UCSD-AML1 (cell line): Measurements from ENCODE around the gene EFHB.
"Not testable (repeated sequence)": the region's sequence is repeated elsewhere in the genome, so short reads cannot be mapped to it uniquely, and the experiment has no call there.

Experiments
- DNase-seq: peaks from one replicate; lab custom pipeline; 2025; ENCODE audit not compliant: unreplicated experiment; lab: John Stamatoyannopoulos, UW

EFHB gene, protein sequence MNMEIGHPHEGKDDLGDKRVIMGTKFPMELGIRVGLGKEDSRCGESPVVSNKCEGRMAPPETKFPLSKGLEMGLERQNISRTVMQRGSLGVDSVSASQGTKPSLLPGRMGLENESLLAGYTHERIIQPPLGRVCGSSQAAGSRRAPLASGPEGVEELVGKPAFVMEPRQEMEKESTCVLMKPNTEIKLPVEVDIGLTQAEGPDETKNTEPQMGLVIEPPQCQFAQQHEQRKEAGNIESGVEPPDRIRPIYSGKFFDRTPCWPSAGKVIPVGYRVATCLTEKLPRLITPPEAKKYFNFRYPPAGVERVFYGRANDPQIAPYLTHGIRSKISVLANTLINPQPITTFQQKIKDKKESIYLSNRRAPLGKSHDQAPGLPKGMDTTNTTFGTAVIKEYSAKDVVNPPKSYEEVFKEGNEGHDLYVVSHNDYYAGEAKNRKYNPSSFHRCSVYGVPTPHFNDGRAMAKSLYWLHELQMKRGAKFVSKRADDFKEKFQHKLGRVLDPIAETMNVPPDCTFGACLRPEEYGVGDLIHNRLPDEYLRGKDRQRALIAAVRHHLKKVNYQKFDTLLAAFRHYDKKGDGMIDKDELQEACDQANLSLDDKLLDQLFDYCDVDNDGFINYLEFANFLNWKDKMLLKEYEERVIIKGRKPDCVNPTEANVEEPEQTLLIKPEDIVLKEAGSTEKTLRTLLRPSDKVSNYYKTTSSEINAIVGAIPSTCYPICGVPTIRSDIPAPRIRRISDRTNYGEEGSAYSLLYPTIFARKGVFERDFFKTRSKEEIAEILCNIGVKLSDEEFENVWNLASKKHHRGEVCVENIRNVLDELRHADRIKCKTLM

DNA sequence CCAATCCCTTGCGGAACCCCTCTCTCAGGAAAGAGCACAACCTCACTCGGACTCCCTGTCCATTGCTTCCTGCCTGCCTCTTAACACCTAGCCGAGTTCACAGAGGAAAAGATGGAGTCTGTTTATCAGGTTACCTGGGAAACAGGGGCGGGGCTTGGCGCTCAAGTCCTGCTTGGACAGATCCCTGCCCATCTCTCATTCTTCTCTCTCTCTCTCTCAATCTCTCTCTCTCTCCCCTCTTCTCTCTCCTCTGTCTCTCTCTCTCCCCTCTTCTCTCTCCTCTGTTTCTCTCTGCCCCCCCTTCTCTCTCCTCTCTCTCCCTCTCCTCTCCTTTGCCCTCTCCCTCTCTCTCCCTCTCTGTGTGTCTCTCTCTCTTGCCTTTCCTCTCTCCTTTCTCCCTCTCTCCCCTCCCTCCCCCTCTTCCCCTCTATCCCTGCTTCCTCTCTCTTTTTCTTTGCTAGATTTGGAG is at the start of gene EFHB:
EFHB (minus strand) TSS at position 120 of the 469 bp plus-strand sequence. CDS start 199 bp downstream, outside the sequence.
- peak; percentile 8 for DNase-seq

DNA sequence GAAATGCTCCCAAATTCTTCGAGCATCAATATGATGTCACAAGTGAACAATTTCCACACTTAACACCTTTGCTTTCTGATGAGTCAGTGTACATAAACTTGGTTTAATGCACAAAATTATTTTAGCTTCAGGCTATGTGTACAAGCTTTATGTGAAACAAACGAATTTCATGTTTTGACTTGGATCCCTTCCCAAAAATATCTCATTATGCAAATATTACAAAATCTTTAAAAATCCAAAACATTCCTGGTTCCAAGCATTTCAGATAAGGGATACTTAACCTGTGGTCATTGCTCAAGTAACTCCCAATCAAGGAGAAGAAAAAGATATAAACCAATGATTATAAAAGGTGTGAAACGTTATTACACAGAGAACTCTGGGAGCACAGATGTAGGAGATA is 38.0 kb upstream of the EFHB start:
- DNase-seq: no peak

DNA sequence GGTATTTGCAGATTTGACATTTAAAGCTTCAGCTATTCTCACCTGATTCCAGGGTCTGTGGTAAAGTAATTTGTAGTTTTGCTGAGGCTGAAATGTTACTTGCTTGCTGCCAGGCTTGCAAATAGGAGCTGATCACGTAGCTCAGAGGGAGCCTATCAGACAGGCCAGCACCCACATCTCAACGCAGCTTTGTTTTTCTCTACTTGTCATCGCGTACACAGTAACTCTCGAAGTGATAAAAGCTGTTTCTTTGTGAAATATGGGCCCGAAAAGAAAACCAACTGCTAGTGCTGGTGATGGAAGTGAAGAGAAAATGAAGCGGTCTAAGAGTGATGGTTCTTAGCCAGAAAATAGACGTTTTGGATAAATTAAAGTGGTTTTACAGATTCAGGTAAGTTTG is 36.3 kb upstream of the EFHB start:
- DNase-seq: no peak

DNA sequence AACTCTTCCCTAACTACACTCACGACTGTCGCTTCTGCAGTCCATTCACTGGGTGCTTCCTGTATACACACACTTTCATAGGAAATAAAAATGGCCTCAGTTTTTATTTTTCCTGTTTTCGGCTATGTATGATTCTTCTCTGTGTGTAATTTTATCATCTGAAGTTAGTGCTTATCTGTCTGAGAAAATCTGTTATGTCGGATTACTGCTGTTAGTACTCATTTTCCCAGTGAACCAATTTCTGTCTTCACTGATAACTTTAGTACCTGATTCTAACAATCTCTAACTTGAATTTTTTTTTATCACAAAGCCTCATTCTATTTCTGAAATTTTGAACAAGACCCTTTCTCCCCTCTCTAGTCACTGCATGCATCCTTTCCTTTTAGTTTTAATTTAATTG is 33.8 kb upstream of the EFHB start:
- no peak for DNase-seq

DNA sequence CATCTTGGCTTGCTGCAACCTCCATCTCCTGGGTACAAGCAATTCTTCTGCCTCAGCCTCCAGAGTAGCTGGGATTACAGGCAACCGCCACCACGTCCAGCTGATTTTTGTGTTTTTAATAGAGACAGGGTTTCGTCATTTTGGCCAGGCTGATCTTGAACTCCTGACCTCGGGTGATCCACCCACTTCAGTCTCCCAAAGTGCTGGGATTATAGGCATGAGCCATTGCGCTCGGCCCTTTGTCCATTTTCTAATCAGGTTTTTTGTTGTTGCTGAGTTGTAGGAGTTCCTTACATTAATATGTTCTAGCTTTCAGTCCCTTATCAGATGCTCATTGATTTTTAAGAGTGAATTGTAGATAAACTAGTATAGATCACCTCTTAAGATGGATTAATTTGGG is 33.2 kb upstream of the EFHB start:
- DNase-seq: no peak

DNA sequence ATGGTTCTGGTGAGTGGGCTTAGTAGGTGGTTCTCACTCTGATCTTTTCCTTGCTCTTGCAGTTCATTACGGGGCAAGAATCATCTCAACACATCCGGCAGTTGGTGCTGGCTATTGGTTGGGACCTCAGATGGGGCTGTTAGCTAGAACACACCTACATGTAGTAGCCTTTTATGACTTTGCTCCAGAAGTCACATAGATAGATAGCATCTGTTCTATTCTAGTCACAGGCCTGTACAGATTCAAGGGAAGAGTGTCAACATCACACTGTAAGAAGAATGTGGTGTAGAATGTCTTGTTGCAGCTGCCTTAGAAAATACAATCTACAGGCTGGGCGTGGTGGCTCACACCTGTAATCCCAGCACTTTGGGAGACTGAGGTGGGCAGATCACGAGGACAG is 27.9 kb upstream of the EFHB start:
- no peak for DNase-seq

DNA sequence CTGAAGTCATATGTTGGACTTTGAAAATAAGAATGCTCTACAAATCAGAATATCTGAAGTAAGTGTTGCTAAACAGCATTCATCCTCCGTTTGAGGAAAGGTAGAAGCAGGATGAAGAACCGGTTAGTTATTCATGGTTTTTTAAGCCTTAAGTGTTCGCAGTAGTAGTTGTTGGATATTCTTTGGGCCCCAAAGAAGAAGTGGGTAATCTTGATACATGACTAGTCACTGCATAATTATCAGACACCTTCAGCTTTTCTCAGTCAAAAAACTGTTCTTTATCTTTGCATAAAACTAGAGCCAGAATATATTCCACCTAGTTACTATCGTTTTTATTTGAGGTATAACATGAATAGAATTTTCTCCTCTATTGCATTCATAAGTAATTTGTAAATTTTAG is 26.7 kb upstream of the EFHB start:
- DNase-seq: no peak

DNA sequence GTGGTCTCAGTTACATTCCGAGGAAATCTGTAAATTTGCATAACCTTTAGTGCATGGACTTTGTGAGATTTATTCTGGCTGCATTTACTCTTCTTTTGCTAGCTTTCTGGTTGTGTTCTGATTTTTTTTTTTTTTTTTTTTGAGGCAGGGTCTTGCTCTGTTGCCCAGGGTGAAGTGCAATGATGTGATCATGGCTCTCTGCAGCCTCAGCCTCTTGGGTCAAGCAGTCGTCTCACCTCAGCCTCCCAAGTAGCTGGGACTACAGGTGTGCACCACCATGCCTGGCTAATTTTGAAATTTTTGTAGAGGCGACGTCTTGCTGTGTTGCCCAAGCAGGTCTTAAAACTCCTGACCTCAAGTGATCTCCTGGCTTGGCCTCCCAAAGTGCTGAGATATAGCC is 25.5 kb upstream of the EFHB start:
- no peak for DNase-seq

DNA sequence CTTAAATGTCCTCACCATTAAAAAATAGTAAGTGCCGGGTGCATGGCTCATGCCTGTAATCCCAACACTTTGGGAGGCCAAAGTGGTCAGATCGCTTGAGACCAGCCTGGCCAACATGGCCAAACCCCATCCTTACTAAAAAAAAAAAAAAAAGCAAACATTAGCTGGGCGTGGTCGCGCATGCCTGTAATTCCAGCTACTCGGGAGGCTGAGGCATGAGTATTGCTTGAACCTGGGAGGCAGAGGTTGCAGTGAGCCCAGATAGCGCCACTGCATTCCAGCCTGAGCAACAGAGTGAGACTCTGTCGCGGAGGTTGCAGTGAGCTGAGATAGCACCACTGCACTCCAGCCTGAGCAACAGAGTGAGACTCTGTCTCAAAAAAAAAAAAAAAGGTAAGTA is 23.3 kb upstream of the EFHB start:
- DNase-seq: not testable (repeated sequence)

DNA sequence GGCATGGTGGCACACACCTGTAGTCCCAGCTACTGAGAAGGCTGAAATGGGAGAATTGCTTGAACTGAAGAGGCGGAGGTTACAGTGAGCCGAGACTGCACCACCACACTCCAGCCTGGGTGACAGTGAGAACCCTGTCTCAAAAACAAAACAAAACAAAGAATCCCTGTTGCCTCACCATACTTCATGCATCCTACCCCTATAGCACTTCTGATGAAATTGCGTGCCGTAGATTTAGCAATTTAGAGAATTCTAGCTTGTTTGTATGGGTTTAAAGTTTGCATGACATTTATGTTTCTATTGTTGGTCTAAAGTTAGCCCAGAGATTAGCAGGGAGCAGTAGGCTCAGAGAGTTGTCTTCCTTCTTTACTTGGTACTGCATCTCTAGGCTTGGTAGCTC is 20.7 kb upstream of the EFHB start:
- no peak for DNase-seq

DNA sequence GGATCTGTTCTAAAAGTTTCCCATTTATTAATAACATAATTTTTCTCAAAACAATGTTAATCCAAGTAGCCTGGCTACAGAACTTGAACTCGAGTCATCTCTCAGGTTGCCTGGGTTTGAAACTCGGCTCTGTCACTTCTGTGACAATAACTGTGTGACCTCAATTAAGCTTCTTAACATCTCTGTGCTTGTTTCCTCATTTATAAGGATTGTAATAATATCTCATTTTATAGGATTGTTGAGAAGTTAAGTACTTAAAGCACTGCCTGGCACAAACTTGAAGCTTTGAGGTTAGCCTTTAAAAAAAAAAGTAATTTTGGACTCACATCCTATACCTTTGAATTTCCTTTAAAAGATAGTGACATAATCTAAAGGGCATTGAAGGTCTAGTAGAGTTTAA is 16.3 kb upstream of the EFHB start:
- no peak for DNase-seq

DNA sequence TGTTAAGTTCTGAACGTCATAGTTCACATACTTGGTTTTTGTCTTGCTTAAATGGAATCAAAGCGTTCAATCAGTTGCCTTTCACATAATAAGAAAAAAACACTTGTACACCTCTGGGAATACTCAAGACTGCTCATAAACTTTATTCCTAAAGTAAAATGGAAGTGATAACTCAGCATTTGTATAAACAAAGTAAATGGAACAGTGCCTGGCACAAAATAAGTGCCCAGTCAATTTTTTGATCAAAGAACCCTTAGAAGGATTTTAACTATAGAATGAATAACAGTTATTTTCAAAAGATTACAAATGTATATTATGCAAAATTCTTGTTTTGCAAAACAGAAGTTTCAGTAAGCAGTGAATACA is 14.2 kb upstream of the EFHB start:
- no peak for DNase-seq

DNA sequence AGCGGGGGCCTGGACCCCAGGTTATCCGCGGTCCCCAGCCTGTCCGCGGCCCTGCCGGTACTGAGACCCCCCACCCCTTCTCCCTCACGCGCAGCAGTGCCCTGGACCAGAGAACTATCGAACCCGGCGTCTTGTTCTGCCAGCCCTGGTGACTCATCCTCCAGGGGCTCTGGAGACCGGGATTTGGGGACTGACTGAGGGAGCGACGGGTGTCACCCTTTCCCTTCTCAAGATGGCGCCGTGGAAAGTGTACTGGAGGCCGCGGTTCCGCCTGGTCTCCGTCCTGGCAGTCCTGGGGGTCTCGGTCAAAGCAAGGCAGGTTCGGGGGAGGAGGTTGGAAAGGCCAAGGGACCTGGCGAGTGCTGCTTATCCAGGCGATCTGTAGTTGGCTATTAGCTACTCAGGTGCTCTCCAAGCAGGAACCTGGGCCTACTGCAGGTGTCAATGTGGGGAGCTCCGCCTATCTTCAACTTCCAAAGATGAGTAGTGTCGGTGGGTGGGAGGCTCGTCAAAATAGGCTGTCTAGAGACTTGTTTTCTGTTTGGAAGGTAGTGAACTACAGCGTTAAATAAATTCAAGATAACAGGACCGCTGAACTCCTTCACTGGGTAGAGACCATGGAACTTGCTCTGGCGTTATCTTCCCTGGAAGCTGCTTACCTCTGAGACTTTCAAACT is 13.7 kb upstream of the EFHB start:
- DNase-seq: peak; percentile 64

DNA sequence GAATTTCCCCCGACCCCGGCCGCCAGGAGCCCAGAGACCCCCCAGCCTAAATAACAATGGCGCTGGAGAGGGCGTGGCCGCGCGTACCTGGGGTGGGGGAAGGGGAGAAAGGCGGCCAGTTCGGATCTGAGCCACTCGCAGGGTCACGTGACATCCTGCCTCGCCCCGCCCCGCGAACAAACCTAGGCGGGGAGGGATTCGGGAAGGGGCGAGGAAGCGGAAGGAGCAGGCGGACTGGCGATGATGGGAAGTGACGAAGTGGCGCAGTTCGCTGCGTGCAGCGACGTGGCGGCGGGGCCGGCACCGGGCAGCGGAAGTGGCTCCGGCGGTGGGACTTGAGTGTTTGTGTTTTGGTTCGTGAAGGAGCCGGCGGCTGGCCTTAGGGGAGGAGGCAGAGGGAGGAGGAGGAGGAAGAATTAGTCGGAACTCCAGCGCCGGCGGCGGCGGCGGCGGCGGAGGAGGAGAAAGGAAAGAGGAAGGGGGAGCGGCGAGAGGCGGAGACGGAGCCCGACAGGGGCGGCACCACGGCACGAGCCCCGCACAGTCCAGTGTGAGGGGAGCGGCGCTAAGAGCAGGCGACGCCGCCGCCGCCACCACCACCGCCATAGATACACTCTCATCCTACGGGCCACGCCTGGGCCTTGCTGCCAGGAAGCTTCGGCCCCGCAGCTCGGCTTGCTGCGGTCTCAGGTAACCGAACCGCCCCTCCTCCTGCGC is 13.0 kb upstream of the EFHB start, which contains the start of gene RAB5A:
RAB5A (plus strand) TSS at position 266 of the 717 bp plus-strand sequence. CDS start 3,802 bp downstream, outside the sequence.
- DNase-seq: peak; percentile 98

DNA sequence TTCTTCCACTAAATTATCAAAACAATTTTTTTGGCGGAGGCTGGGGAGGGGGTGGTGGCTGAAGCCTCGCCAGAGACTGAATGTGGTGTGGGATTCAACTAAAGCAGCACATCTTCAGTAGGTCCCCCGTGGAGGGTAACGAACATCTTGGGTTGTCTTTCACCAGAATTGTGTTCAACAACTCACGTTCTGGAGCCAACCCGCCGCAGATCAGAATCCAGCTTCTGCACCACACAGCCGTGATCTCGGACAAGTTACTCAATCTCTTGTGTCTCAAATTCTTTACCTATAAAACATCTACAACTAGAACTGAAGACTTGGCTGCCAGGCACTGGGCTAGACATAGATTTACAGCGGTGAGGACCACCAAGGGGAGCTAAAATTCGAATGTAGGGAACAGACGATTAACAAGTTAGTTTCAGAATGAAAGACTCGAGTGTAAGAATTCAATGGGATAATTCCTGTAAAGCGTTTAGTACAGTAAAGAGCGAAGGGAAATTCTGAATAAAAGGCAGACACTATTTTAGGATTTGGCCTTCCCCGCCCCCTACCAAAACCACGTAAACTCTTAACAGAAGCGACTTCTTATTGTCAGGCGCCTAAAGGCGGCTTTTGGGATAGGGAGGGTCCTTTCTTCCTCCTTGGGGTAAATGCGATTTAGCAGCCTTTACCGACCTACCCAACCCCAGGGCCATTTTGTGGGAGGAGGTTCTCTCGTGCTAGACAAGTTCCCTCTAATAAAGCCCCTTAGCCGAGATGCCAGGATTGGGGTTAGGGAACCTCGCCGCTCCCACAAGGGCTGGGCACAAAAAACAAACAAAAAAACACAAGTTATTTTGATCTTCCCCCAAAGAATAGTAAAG is 12.2 kb upstream of the EFHB start:
- DNase-seq: no peak

DNA sequence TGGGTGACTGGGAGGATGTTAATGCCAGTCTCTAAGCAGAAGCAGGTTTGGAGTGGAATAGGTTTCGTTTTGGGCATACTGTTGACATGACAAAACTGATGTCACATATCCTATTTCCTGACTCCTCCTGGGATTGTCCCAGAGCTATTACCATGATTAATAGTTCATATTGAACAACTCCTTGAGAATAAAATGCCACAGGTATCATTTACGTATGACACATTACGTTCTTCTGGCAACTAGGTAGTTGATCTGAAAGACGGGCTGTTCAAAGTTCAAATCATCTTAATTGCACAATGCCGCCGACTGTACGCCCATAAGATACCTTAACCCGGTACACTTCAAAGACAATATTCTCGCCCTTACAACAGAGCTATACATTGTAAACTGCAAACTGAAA is 11.5 kb upstream of the EFHB start:
- DNase-seq: no peak

DNA sequence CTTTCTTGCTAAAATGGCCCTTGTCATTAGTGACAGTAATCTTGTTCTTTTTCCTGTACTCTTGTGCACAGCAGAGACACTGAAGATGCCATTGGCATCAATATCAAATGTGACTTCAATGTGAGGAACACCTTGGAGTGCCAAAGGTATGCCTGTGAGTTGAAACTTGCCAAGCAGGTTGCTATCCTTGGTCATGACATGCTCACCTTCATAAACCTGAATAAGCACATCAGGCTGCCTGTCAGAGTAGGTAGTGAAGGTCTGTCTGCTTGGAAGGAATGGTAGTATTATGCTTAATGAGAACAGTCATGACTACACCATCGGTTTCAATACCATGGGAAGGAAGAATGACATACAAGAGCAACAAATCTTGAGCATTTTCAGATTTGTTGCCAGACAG is 6.6 kb upstream of the EFHB start:
- DNase-seq: no peak

DNA sequence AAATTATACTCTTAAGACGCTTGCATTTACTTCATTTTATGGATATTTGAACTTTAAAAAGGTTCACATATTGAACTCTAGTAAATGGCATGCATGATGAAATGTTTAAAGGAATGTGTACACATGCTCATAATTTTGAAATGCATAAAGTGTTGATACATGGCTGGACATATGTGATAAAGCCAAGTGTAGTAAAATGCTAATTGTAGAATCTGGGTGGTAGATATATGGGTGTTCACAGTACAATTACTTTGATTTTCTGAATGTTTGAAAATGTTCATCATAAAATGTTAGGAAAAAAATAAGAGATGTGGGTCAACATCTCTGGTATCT is 4.2 kb upstream of the EFHB start:
- DNase-seq: no peak

DNA sequence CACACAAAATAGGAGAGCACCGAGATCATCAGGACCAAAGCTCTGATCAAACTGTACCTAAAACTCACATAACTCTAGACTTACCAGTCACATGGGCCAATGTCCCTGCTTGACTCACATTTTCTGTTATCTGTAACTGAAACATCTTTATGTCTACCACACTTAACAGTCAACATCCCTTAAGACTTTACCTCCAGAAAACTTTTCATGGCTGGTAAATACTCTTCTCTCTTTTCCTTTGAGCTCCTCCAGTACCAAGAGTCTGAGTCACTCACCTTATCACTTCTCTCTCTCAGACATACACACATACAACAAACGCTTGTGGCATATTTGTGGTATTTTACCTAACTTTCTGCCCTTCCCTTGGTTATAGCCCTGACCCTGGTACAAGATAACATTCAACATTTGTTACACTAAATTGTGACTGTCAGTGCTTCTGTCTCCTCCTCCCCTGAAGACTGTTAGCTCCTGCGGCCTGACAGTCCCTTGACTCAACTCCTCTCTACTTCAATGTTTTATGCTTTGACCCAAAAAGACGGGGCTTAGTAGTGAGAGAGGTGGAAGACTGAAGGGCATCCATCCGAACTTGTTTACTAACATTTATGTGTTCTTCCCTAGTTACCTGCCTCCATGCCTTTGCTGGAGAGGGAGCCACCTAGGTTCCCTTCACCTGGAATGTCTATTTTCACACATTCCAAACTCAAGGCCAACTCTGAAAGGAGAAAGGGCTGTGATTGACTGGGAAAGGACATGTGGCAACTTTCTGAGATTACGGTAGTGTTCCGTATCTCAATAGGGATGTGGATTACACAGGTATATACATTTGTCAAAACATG is 3.7 kb upstream of the EFHB start:
- DNase-seq: no peak
